H1 (cell line): ENCODE measurements around the gene BARHL2.

Experiments
- CREB1 ChIP-seq: IDR thresholded peaks from 2 replicates; pipeline ENCODE4 v1.6.1; 2012; ENCODE audit warnings: inconsistent platforms
- CTCF ChIP-seq, 3 experiments: IDR thresholded peaks; 1 replicate in 2 of 3; 2 replicates in 1 of 3; pipeline versions ENCODE4 v1.5.1 to v1.6.1; 2011; ENCODE audit warnings: low read length in 3 of 3, mild to moderate bottlenecking in 3 of 3, inconsistent platforms in 2 of 3, low read depth in 1 of 3, moderate library complexity in 1 of 3; ENCODE audit not compliant: insufficient read depth in 1 of 3; ENCODE audit errors: control extremely low read depth in 1 of 3
- EP300 ChIP-seq, 2 experiments: IDR thresholded peaks; 1 replicate in 1 of 2; 2 replicates in 1 of 2; pipeline ENCODE4 v1.6.1; 2011 to 2012; ENCODE audit warnings: low read depth in 2 of 2, low read length in 2 of 2, mild to moderate bottlenecking in 2 of 2, borderline replicate concordance in 1 of 2, inconsistent platforms in 1 of 2, moderate library complexity in 1 of 2
- POLR2AphosphoS5 ChIP-seq: IDR thresholded peaks from 2 replicates; pipeline ENCODE4 v1.6.1; 2011; ENCODE audit warnings: low read depth, low read length
- SIRT6 ChIP-seq: IDR thresholded peaks from one replicate; pipeline ENCODE4 v1.7.1; 2012; ENCODE audit warnings: low read length, inconsistent platforms

GRCh38 chr1:90729504-90730242, 12.6 kb upstream of the BARHL2 start:
- no peak for TF ChIP-seq POLR2AphosphoS5
- no peak for TF ChIP-seq CREB1
- no peak for TF ChIP-seq SIRT6
- TF ChIP-seq EP300 (IDR thresholded peaks at IDR 0.05; ENCODE audit: borderline replicate concordance in 1 of 2, low read depth in 2 of 2, low read length in 2 of 2), result no peak
- peak; percentile 80 to 88 (median 82) for TF ChIP-seq CTCF (IDR thresholded peaks at IDR 0.05; ENCODE audit: control extremely low read depth in 1 of 3, insufficient read depth in 1 of 3, low read depth in 1 of 3, low read length in 3 of 3)
